GM19099 (cell line): Measurements from ENCODE around the gene CAVIN4.

ENCODE experiments used
- POLR2A ChIP-seq: IDR thresholded peaks from 3 replicates; pipeline ENCODE4 v1.6.1; 2011; ENCODE audit warnings: low read depth; ENCODE audit not compliant: insufficient read length; ENCODE audit errors: extremely low read depth

Gene CAVIN4

DNA sequence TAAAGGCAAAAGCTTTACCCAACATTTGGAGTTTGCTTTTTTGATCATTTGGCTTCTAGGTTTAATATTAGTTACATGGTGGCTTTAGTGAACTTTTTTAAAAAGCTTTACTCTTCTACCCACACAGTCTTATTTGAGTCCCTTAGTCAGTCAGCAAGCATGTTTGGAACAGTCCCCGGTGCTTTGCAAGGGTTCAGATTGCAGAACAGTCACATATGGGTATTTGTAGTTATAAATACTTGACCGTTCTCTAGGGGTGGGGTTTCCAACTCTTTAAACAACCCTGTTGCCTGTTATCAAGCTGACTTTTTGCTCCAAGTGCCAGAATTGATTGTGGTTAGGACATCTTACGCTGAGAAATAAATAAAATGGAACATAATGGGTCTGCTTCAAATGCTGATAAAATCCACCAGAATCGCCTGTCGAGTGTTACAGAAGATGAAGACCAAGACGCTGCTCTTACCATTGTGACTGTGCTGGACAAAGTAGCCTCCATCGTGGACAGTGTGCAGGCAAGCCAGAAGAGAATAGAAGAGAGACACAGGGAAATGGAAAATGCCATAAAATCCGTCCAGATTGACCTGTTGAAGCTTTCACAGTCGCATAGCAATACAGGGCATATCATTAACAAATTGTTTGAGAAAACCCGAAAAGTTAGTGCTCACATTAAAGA, at the start of gene CAVIN4:
Gene CAVIN4 (plus strand): TSS at position 304 of the 673 bp plus-strand sequence. CDS start 65 bp downstream, at position 369.
- TF ChIP-seq POLR2A, result no peak

DNA sequence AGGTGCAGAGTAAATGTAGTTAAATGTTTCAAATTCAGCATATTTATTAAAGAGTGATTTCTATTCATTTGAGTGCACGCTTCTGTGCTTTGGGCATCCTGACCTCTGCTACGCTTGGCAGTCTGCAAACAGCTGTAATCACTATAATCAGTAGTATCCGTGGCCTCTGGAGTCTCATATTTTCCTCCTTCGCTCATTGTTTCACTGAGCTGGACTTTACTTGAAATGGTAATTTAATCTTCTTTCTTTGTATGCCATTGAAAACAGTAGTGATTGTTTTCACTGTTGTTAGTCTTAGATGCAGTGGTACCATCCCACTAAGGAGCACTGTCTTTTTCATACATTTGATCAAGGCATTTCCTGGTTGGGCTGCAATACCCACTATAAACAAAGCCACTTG, 43.5 kb upstream of the CAVIN4 start:
- no peak for TF ChIP-seq POLR2A

GRCh38 chr9:100540327-100540726, 37.6 kb upstream of the CAVIN4 start:
- TF ChIP-seq POLR2A, result no peak

DNA sequence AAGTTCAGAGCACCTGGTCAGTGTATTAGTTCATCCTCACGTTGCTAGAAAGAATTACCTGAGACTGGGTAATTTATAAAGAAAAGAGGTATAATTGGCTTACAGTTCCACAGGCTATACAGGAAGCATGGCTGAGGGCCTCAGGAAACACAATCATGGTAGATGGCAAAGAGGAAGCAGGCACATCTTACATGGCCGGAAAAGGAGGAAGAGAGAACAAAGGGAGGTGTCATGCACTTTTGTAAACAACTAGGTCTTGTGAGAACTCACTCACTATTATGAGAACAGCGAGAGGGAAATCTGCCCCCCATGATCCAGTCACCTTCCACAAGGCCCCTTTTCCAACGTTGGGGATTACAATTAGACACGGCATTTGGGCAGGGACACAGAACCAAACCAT, 28.8 kb upstream of the CAVIN4 start:
- TF ChIP-seq POLR2A, result no peak

GRCh38 chr9:100554935-100555401, 22.9 kb upstream of the CAVIN4 start:
- no peak for TF ChIP-seq POLR2A

GRCh38 chr9:100555471-100555870, 22.4 kb upstream of the CAVIN4 start:
- no peak for TF ChIP-seq POLR2A

DNA sequence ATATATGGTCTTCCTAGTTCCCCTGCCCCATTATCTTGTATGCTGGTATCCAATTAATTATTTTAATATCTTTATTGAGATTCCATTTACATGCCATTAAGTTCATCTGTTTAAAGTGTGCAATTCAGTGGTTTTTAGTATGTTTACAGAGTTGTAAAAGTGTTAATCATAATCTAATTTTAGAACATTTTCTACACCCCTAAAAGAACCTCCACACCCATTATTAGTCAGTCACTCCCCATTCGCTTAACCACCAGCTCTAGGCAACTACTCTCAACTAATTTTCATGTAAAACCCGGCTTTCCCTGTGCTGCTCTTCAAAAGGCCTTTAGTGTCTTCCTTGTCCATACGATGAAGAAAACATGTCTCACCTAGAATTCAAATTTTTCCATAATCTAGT, 20.8 kb upstream of the CAVIN4 start:
- TF ChIP-seq POLR2A, result no peak

DNA sequence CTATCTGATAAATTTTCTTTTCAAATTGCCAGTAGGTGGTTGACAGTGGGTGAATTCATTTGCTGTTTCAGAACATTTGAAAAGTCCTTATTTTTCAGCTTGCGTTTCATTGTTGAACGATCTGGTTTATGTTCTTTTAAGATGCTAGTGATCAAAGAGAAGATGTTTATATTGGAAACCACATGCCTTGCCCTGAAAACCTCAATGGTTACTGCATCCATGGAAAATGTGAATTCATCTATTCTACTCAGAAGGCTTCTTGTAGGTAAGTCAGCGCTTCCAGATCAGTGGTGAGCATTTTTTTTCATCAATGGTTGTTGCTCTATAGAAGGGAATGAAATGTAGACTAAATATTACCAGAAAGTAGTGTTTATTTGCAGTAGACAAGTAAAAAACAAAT, 16.6 kb upstream of the CAVIN4 start:
- TF ChIP-seq POLR2A, result no peak

GRCh38 chr9:100567856-100568255, 10.0 kb upstream of the CAVIN4 start:
- no peak for TF ChIP-seq POLR2A

DNA sequence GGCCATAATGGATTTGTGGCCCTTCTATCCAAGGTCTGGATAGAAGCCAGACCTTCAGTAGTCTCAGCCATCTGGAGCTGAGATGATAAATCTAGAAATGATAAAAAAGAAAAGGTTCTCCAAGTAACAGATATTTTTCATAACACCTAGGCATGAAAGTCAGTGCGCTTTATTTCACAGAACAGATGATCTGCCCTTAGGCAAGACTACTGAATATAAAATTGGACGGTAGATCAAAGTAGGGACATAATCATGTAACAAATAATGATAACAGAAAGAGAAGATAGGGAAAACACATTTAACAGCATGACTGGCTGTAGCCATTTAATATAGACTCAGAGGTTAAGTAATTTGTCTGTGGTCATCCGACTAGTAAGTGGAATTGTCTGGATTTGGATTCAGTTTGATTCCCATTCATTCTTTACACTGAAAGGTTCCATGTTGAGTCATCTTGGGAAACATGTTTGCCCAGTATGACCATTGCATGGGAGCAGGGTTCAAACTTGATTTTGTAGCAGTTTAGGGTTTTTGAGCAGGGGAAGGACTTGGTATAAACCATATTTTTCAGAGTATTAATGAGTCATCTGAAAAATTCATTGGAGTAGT, 4.1 kb upstream of the CAVIN4 start:
- no peak for TF ChIP-seq POLR2A

DNA sequence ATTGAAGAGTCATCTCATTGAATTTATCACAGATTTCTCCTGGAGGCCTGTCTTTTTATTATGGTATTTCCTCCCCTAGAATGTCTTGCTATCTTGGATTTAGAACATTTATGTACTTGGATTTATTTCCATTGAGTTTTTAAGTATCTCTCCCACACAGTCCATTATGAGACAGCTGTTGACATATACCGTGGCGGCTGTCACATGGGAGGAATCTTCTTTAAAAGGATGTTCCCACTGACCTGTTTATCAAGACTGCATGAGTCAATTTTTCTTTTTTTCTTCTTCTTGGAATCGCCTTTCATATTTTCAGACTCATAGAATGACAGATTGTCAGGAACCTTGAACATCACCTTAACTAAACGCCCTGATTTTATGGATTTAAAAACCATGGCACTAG, 2.9 kb upstream of the CAVIN4 start:
- TF ChIP-seq POLR2A, result no peak

GRCh38 chr9:100575765-100576386, 2.0 kb upstream of the CAVIN4 start:
- TF ChIP-seq POLR2A, result no peak

DNA sequence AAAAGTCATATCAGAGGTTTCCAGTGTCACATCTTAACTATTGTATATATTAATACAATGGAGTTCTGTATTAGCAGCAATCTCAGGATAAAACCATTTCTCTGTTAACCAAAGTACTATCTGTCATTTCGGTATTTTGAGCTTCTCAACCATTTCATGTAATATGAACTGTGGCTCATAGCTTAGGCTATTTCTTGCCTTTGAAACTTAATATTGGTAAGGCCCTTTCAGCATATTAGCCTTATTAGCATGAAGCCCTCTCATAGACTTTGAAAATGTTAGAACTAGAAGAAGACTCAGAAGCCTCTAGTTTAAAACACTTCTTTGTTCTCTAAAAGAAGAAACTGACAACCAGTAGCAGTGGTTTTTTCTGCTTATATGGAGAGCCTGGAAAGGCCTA, 731 bp downstream of the CAVIN4 start:
- TF ChIP-seq POLR2A, result no peak

DNA sequence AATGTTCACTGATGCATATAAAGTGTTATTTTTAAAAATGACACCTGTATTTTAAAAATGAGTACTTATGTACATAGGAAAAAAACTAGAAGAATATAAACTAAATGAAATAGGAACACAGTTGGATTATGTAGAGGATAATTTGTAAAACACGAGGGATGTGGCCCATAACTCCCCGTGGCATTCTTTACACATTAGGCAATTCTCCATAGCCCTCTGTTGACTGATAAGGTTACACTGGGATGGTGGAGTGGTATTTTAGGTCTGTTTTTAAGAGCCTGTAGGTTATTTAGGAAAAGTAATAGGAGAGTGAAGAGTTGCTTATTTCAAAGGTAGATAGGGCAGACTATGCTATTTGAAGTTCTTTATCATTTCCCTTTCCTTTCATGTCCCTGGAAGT, 1.8 kb downstream of the CAVIN4 start:
- TF ChIP-seq POLR2A, result no peak

- TF ChIP-seq POLR2A, result no peak
Observed at GRCh38 chr9:100580257-100580656, 2.4 kb downstream of the CAVIN4 start.

DNA sequence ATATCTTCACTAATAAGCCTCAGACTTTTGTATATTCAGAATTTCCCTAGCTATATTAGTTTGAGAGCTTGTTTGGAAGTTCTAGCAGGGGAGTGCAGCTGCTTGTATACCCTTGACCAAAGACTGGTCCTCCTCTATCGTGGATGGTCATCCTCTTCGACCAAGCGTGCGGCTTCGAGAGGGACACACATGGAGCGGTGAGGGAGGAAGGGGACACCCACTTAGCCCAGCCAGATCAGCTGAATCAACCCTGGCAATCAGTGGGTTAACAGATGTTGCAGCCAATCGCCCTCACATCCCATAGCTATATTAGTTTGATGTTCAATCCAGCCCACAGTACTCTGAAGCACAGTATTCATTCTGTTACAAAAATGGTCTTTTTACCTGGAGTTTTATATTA, 3.2 kb downstream of the CAVIN4 start:
- no peak for TF ChIP-seq POLR2A
